Mammary epithelial cell (primary cell): ENCODE measurements around the gene IGF2R.
"Not testable (repeated sequence)": the region's sequence is repeated elsewhere in the genome, so short reads cannot be mapped to it uniquely, and the experiment has no call there.

Experiments
- EZH2 ChIP-seq: IDR thresholded peaks from 2 replicates; pipeline ENCODE4 v1.6.1; 2012; ENCODE audit warnings: low read length, inconsistent platforms, borderline replicate concordance
- TF ChIP-seq, protein P1 (sequence below), 2 donors: IDR thresholded peaks in 1 of 2; conservative IDR thresholded peaks in 1 of 2; 2 replicates each; pipeline ENCODE4 v1.5.1; 2011 to 2012; ENCODE audit warnings: inconsistent platforms in 2 of 2, low read length in 2 of 2, mild to moderate bottlenecking in 2 of 2, control low read depth in 1 of 2, low read depth in 1 of 2; ENCODE audit not compliant: insufficient read depth in 1 of 2; ENCODE audit errors: extremely low read depth in 1 of 2

DNA sequence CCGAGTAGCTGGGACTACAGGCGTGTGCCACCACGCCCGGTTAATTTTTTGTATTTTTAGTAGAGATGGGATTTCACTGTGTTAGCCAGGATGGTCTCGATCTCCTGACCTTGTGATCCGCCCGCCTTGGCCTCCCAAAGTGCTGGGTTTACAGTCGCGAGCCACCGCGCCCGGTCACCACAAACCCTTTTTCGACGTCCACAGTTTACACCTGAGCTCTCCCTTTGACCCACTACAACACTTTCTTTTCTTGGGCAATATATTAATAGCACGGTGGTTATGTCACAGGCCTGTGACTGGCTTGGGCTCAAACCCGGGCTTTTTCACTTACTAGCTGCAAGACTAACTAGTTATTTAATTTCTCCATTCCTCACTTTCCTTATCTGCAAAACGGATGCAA, 1.3 kb upstream of the IGF2R start:
- TF ChIP-seq EZH2: not testable (repeated sequence)
- TF ChIP-seq, protein P1, sequence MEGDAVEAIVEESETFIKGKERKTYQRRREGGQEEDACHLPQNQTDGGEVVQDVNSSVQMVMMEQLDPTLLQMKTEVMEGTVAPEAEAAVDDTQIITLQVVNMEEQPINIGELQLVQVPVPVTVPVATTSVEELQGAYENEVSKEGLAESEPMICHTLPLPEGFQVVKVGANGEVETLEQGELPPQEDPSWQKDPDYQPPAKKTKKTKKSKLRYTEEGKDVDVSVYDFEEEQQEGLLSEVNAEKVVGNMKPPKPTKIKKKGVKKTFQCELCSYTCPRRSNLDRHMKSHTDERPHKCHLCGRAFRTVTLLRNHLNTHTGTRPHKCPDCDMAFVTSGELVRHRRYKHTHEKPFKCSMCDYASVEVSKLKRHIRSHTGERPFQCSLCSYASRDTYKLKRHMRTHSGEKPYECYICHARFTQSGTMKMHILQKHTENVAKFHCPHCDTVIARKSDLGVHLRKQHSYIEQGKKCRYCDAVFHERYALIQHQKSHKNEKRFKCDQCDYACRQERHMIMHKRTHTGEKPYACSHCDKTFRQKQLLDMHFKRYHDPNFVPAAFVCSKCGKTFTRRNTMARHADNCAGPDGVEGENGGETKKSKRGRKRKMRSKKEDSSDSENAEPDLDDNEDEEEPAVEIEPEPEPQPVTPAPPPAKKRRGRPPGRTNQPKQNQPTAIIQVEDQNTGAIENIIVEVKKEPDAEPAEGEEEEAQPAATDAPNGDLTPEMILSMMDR (conservative IDR thresholded peaks at IDR 0.05 in 1 of 2, IDR thresholded peaks at IDR 0.05 in 1 of 2; ENCODE audit: extremely low read depth in 1 of 2, insufficient read depth in 1 of 2, low read depth in 1 of 2, low read length in 2 of 2): not testable (repeated sequence)
